PC-9 (cell line): Measurements from ENCODE around the gene ABCB10.
"Not testable (repeated sequence)": the region's sequence is repeated elsewhere in the genome, so short reads cannot be mapped to it uniquely, and the experiment has no call there.

Experiments used
- EZH2 ChIP-seq: fragments of 200-600 bp; sonication (generic); IDR thresholded peaks from 2 replicates; pipeline ENCODE4 v1.8.0; 2017; ENCODE audit warnings: antibody characterized with exemption, low read depth
- TF ChIP-seq, protein P1 (sequence below): fragments of 200-600 bp; sonication (generic); conservative IDR thresholded peaks from 2 replicates; pipeline ENCODE4 v1.6.1; 2017; ENCODE audit warnings: mixed run types, antibody characterized with exemption, mild to moderate bottlenecking, moderate library complexity

DNA sequence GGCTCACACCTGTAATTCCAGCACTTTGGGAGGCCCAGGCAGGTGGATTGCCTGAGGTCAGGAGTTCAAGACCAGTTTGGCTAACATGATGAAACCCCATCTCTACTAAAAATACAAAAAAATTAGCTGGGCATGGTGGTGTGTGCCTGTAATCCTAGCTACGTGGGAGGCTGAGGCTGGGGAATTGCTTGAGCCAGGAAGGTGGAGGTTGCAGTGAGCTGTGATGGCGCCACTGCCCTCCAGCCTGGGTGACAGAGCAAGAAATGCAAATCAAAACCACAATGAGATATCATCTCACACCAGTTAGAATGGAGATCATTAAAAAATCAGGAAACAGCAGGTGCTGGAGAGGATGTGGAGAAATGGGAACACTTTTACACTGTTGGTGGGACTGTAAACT lies 47.3 kb downstream of the ABCB10 start:
- TF ChIP-seq, protein P1, sequence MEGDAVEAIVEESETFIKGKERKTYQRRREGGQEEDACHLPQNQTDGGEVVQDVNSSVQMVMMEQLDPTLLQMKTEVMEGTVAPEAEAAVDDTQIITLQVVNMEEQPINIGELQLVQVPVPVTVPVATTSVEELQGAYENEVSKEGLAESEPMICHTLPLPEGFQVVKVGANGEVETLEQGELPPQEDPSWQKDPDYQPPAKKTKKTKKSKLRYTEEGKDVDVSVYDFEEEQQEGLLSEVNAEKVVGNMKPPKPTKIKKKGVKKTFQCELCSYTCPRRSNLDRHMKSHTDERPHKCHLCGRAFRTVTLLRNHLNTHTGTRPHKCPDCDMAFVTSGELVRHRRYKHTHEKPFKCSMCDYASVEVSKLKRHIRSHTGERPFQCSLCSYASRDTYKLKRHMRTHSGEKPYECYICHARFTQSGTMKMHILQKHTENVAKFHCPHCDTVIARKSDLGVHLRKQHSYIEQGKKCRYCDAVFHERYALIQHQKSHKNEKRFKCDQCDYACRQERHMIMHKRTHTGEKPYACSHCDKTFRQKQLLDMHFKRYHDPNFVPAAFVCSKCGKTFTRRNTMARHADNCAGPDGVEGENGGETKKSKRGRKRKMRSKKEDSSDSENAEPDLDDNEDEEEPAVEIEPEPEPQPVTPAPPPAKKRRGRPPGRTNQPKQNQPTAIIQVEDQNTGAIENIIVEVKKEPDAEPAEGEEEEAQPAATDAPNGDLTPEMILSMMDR = not testable (repeated sequence)
- not testable (repeated sequence) for TF ChIP-seq EZH2
